ENCODE results near the gene PDSS2.
"Not testable (repeated sequence)": the region's sequence is repeated elsewhere in the genome, so short reads cannot be mapped to it uniquely, and the experiment has no call there.

The PDSS2 gene

DNA sequence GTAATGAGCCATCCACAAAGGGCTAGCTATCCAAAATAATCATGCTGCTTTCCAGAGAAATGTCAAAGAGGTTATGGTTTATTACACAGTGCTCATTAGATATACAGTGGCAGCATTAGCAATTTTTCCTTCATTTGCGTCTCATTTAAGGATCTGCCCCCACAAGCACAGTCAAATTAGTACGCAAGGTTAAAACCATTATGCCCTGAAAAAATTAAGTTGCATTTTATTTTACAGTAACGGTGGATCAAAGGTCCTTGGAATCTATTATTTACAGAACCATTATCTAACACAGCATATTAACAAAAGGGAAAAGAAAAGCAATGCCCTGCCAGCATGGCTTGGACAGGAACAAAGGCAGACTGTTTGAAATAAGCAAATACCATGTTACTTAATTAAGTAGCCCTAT is 144.8 kb downstream of the PDSS2 start:
- no peak for DNase-seq

DNA sequence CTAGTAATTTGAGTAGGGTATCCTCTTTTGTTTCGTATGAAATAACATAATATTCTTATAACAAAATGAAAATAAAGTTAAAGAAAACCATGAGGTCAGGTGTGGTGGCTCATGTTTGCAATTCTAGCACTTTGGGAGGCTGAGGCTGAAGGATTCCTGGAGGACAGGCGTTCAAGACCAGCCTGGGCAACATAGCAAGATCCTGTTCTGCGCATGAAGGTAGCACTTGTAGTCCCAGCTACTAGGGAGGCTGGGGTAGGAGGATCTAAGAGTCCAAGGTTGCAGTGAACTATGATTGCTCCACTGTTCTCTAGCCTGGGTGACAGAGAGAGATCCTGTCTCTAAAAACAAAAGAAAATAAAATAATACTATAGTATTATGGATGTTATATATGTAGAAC is 145.6 kb downstream of the PDSS2 start:
- no peak for DNase-seq

GRCh38 chr6:107310362-107310761 is 149.0 kb downstream of the PDSS2 start:
- no peak for DNase-seq

GRCh38 chr6:107308677-107309076 is 150.7 kb downstream of the PDSS2 start:
- DNase-seq: no peak

DNA sequence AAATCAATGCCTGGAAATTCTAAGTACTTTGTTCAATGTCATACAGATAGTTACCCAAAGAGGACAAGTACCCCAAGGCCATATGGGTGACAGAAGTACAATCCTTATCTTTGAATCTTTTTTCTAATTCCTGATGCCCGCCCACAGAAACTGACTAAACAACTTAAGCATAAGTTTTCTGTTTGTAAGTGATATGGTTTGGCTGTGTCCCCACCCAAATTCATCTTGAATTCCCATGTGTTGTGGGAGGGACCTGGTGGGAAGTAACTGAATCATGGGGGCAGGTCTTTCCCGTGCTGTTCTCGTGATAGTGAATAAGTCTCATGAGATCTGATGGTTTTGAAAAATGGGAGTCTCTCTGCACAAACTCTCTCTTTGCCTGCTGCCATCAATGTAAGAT is 153.4 kb downstream of the PDSS2 start:
- DNase-seq: not testable (repeated sequence)

DNA sequence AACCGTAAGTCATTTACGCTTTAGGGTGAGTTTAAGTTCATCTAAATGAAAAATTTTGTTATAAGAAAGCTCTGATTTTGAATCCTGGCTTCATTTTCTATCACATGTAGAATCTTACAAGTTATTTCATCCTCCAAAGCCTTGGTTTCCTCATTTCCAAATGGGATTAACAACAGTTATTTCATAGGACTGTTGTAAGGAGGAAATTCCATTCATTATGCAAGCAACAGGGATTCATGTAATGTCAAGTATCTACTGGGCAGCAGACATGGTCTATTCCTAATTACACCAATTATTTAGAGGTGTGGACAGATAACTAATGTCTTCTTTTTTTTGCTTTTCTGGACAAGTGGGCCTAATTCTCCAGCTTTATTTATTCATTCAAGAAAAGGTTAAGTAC is 154.0 kb downstream of the PDSS2 start:
- DNase-seq: no peak

DNA sequence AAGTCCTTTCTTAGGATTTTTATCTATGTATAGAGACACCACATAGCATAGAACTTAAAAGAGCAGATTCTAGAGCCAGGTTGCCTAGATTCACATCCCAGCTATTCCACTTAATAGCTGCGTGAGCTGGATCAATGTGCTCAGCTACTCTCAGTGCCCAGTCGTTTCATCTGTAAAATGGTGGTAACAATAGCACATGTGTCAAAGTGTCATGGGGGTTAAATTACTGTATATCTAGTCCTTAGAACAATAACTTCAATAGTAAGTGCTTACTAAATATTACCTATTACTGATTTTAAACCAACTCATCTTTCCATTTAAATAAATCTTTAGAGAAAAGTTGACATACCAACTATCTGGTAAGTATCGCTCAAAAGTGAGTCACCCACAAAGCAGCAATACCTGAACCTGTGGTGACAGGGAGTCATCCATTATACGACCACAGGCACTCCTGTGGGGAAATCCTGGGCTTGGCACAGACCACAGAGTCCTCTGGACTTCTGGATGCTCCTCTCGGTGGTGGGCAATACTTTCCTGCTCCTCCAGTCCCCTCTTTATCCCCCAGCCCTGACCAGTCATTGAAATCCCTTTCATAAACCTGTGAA is 154.8 kb downstream of the PDSS2 start:
- DNase-seq: no peak

- DNase-seq: no peak
Measured at GRCh38 chr6:107293350-107293749, 166.0 kb downstream of the PDSS2 start.

- no peak for DNase-seq
Measured at GRCh38 chr6:107292715-107293271, 166.6 kb downstream of the PDSS2 start.

DNA sequence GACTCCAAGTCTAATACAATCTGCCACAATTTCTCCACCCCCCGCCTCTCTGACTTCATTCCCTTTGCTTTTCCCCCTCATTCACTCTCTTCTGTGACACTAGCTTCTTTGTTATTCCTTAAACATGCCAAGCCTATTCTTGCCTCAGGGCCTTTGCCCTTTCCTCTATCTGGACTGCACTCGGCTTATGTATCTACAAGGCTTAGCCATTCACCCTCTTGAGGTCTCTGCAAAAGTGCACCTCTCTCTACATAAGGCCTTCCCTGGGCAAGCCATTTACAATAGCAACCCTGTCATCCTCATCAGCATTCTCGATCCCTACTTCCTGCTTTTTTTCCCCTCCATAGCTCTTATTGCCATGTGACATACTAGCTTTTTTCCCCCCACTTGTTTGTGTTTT is 168.9 kb downstream of the PDSS2 start:
- no peak for DNase-seq

DNA sequence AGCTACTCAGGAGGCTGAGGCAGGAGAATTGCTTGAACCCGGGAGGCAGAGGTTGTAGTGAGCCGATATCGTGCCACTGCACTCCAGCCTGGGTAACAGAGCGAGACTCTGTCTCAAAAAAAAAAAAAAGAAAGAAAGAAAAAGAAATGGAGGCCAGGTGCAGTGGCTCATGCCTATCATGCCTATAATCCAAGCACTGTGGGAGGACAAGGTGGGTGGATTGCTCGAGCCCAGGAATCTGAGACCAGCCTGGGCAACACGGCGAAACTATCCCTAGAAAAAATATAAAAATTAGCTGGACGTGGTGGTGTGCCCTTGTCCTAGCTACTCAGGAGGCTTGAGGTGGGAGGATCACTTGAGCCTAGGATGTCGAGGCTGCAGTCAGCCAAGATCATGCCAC is 170.1 kb downstream of the PDSS2 start:
- not testable (repeated sequence) for DNase-seq

DNA sequence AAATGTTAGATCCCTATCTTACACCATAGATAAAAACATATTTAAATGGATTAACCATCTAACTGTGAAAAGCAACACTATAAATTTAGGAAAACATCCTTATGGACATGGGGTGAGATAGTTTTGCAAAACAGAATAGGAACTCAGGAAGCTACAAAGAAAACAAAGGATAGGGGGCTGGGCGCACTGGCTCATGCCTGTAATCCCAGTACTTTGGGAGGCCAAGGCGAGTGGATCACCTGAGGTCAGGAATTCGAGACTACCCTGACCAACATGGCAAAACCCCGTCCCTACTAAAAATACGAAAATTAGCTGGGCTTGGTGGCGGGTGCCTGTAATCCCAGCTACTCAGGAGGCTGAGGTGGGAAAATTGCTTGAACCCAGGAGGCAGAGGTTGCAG is 173.7 kb downstream of the PDSS2 start:
- not testable (repeated sequence) for DNase-seq

- no peak for DNase-seq
Measured at GRCh38 chr6:107284805-107285204, 174.6 kb downstream of the PDSS2 start.

GRCh38 chr6:107280791-107281190 is 178.6 kb downstream of the PDSS2 start:
- no peak for DNase-seq

DNA sequence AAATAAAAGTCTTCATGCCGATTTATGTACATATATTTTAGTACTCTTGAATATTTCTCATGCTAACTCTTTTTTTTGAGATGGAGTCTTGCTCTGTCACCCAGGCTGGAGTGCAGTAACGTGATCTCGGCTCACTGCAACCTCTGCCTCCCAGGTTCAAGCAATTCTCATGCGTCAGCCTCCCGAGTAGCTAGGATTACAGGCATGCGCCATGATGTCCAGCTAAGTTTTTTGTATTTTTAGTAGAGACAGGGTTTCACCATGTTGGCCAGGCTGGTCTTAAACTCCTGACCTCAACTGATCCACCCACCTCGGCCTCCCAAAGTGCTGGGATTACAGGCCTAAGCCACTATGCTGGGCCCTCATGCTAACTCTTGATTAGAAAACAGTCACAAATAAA is 179.4 kb downstream of the PDSS2 start:
- DNase-seq: not testable (repeated sequence)

DNA sequence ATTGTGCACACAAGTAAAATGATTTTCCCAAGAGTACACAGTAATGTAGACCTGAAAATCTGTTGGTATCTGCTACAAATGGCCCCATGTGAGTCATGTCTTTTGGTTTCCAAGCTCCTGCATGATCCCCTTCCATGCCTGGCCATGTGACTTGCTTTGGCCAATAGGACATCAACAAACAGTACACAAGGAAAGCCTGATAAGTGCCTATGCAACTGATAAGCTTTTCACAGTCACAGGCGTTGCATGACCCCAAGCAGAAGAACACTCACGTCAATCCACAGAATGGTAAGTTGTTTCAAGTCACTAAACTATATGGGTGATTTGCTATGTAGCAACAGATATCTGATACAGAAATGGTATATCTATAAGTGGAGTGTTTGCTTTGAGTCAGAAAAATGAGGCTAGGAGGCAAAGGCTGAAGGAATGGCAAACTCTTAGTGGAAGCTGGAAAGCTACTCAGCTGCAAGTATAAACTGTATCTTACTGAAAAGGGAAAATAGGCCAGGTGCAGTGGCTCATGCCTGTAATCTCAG is 184.0 kb downstream of the PDSS2 start:
- DNase-seq: no peak

GRCh38 chr6:107274288-107274687 is 185.1 kb downstream of the PDSS2 start:
- no peak for DNase-seq

- DNase-seq: no peak
Measured at GRCh38 chr6:107272246-107272645, 187.1 kb downstream of the PDSS2 start.

DNA sequence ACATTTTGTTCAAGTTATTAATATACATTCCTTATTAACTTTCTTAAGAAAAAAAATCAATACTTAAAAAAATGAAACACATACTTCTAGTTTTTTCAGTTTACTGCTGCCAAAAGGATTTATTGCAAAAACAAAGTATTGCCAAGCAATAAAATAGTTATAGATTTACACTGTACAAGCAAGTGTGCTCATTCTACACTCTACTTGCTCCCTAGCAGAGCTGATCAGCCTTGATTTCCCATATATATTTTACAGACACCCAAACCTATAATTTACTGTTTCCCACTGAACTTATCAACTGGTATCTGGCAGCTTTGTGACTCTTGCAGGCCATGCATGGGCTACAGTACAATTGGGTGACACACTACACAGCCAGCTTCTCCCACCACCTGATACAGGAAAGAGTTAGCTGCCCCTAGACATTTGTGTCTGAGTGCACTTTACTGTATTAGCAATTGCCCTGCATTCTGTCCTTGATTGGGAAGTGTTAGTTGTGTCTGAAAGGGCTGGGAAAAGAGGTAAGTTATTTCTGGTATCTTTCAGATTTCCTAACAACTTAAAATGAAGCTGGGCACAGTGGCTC is 188.1 kb downstream of the PDSS2 start:
- DNase-seq: no peak

GRCh38 chr6:107267634-107268033 is 191.7 kb downstream of the PDSS2 start:
- DNase-seq: no peak

GRCh38 chr6:107267006-107267405 is 192.4 kb downstream of the PDSS2 start:
- no peak for DNase-seq

- no peak for DNase-seq
Measured at GRCh38 chr6:107266563-107266962, 192.8 kb downstream of the PDSS2 start.

GRCh38 chr6:107264357-107264840 is 195.0 kb downstream of the PDSS2 start:
- peak; percentile 44 for DNase-seq

DNA sequence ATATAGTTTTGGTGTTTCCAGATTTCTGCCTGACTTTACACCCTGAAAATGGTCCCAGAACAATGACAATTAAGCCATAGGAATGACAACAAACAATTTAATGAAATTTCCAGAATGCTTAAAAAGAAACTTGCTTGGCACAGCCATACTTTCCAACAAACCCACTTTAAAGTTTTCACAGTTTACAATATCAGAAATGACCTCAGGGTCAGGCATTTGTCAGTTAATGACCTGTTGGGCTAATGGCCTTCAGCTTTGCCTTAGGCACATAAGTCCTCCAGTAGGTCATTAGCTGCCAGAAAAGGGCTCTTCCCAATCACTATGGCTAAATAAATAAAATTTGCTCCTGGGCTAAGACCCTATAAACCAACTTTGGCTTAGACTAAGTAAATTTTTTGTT is 199.4 kb downstream of the PDSS2 start:
- DNase-seq: no peak

All from NCI-H2081 treated with DMSO at 0.1 percent for 48 hours (cell line).